Fibroblast of villous mesenchyme (primary cell): ENCODE results near the gene GSG1L. TPM values are rescaled to one million over a fixed set of nuclear protein-coding genes. Genes with fewer than 3 reads are reported as not detected.

Experiments
- DNase-seq: peaks from one replicate; pipeline ENCODE4 v3.0.0-alpha.2; 2010; ENCODE audit warnings: low read depth
- H3K4me3 ChIP-seq: 2 replicates; pipeline ENCODE4 v1.5.1; 2011; ENCODE audit warnings: low read depth, mild to moderate bottlenecking, low read length
- CTCF ChIP-seq: IDR thresholded peaks from 2 replicates; pipeline ENCODE4 v1.5.1; 2012; ENCODE audit warnings: low read depth, mild to moderate bottlenecking, low read length; ENCODE audit not compliant: insufficient read depth
- total RNA-seq: library from RNA; depleted of rRNA; stranded (reverse); fragments of >200 nt; gene quantifications from 2 replicates; pipeline ENCODE4 v1.2.3, GENCODE V29; 2012

GSG1L gene
- total RNA-seq, 1 donor: not detected

GRCh38 chr16:28027055-28027454 is 36.5 kb downstream of the GSG1L start:
- no peak for TF ChIP-seq CTCF

GRCh38 chr16:28025631-28026030 is 37.9 kb downstream of the GSG1L start:
- DNase-seq: no peak
- TF ChIP-seq CTCF: no peak
- H3K4me3 ChIP-seq: no peak overlapping the region

More at GRCh38 chr16:28027055-28027454, 36.5 kb downstream of the GSG1L start:
- H3K4me3 ChIP-seq: no peak overlapping the region
- DNase-seq: no peak

- DNase-seq: no peak
- TF ChIP-seq CTCF: no peak
Measured at GRCh38 chr16:28019218-28019617, 44.3 kb downstream of the GSG1L start.

GRCh38 chr16:28014851-28015250 is 48.7 kb downstream of the GSG1L start:
- DNase-seq: no peak
- H3K4me3 ChIP-seq: no peak overlapping the region
- no peak for TF ChIP-seq CTCF

More at GRCh38 chr16:28019218-28019617, 44.3 kb downstream of the GSG1L start:
- no peak overlapping the region for H3K4me3 ChIP-seq

GRCh38 chr16:28013878-28014277 is 49.6 kb downstream of the GSG1L start:
- DNase-seq: no peak
- no peak overlapping the region for H3K4me3 ChIP-seq
- no peak for TF ChIP-seq CTCF

- no peak overlapping the region for H3K4me3 ChIP-seq
- TF ChIP-seq CTCF: no peak
- no peak for DNase-seq
Measured at GRCh38 chr16:28013392-28013791, 50.1 kb downstream of the GSG1L start.

- peak; percentile 14 for DNase-seq
Measured at GRCh38 chr16:28011971-28012445, 51.5 kb downstream of the GSG1L start.

More at GRCh38 chr16:28011971-28012445, 51.5 kb downstream of the GSG1L start:
- TF ChIP-seq CTCF: no peak
- no peak overlapping the region for H3K4me3 ChIP-seq
